OCI-LY1 (cell line): ENCODE data around the gene ZNF687.

Experiments
- EZH2 ChIP-seq: fragments of 200-600 bp; sonication (generic), shearing (Covaris generic); IDR thresholded peaks from 2 replicates; pipeline ENCODE4 v1.8.0; 2017; ENCODE audit warnings: borderline replicate concordance, mixed run types, mild to moderate bottlenecking, antibody characterized with exemption, low read length, moderate library complexity, mixed read lengths
- TF ChIP-seq, protein P1 (sequence below): fragments of 200-600 bp; sonication (generic), shearing (Covaris generic); IDR thresholded peaks from 2 replicates; pipeline ENCODE4 v1.5.1; 2017; ENCODE audit warnings: mild to moderate bottlenecking, antibody characterized with exemption, low read length, moderate library complexity, mixed read lengths

DNA sequence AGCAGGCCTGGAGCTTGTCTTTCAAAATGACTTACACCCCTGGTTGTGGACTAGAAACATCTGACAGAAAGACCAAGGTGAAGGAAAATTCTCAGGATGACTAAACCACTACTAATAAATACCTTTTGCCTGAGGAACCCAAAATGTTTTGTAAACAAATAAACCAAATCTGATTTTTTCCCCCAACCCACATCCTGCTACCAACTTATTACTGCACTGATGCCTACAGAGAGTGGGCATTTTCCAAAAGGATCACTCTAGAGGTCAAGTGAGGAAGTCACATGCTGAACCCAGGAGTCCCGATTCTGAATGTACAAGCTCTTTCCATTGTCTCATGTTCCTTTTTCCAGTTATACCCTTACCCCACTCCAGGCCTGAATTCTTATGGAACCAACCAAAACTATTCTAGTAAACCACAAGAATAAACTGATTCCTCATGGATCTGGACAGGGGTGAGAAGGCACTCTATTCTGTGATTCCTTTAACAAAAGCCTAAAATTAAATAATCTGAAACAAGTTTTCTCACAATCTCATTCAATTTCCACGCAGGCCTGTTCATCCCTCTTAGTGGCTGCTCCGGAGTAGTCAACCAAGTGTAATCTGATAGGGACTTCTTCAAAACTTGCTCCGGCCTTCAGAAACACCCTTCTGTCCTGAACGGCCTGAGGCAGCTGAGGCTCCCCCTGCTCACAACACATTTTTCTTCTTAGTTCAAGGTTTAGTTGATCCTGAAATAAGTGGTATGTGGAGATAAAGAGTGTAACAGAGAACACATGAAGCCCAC is 43.7 kb downstream of the ZNF687 start:
- TF ChIP-seq, protein P1, sequence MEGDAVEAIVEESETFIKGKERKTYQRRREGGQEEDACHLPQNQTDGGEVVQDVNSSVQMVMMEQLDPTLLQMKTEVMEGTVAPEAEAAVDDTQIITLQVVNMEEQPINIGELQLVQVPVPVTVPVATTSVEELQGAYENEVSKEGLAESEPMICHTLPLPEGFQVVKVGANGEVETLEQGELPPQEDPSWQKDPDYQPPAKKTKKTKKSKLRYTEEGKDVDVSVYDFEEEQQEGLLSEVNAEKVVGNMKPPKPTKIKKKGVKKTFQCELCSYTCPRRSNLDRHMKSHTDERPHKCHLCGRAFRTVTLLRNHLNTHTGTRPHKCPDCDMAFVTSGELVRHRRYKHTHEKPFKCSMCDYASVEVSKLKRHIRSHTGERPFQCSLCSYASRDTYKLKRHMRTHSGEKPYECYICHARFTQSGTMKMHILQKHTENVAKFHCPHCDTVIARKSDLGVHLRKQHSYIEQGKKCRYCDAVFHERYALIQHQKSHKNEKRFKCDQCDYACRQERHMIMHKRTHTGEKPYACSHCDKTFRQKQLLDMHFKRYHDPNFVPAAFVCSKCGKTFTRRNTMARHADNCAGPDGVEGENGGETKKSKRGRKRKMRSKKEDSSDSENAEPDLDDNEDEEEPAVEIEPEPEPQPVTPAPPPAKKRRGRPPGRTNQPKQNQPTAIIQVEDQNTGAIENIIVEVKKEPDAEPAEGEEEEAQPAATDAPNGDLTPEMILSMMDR: no peak
- no peak for TF ChIP-seq EZH2
